ENCODE results near the gene DNAH9.

DNA sequence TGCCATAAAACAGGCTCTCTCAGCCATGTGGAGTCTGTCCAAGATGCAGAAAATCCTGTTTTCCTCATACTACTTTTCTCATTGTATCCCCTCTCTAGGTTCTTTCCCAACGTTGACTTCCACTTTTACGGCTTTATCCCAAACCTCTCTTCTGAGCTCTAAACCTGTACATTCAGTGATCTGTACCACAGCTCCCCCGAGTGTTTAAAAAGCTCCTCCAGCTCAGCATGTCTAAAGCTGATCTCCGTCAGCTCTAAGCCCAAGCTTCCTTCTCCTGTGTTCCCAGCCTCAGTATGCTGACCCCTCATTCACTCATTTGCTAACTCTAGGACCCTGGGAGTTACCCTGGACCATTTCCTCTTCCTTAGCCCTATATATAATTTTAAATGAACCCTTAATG, 144.6 kb downstream of the DNAH9 start:
- TF ChIP-seq, protein P1, sequence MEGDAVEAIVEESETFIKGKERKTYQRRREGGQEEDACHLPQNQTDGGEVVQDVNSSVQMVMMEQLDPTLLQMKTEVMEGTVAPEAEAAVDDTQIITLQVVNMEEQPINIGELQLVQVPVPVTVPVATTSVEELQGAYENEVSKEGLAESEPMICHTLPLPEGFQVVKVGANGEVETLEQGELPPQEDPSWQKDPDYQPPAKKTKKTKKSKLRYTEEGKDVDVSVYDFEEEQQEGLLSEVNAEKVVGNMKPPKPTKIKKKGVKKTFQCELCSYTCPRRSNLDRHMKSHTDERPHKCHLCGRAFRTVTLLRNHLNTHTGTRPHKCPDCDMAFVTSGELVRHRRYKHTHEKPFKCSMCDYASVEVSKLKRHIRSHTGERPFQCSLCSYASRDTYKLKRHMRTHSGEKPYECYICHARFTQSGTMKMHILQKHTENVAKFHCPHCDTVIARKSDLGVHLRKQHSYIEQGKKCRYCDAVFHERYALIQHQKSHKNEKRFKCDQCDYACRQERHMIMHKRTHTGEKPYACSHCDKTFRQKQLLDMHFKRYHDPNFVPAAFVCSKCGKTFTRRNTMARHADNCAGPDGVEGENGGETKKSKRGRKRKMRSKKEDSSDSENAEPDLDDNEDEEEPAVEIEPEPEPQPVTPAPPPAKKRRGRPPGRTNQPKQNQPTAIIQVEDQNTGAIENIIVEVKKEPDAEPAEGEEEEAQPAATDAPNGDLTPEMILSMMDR (IDR thresholded peaks at IDR 0.05): no peak
- TF ChIP-seq POLR2A (IDR thresholded peaks at IDR 0.05): no peak
